Measurements from ENCODE around the gene LIN7A. TPM values are rescaled to one million over a fixed set of nuclear protein-coding genes. Genes with fewer than 3 reads are reported as not detected.

The LIN7A gene
- total and polyA plus RNA-seq, 2 donors (not counting 1 experiment from before 2014, with no cell fraction given): 22.8 to 35.3 TPM

GRCh38 chr12:80838708-80839107 is 99.0 kb downstream of the LIN7A start:
- no peak overlapping the region for H2AFZ ChIP-seq (ENCODE audit: low read length)
- TF ChIP-seq EZH2 (IDR thresholded peaks at IDR 0.05; ENCODE audit: low read length, missing control alignments) (no peak), CTCF (conservative IDR thresholded peaks at IDR 0.05 in 1 of 2, IDR thresholded peaks at IDR 0.05 in 1 of 2; ENCODE audit: low read depth in 1 of 2, low read length in 2 of 2) (no peak)
- peak in 1 of 2 donors; percentile 68 for DNase-seq (ENCODE audit: low read depth in 2 of 2)

GRCh38 chr12:80838024-80838658 is 99.6 kb downstream of the LIN7A start:
- TF ChIP-seq CTCF (conservative IDR thresholded peaks at IDR 0.05 in 1 of 2, IDR thresholded peaks at IDR 0.05 in 1 of 2; ENCODE audit: low read depth in 1 of 2, low read length in 2 of 2): no peak
- TF ChIP-seq EZH2 (IDR thresholded peaks at IDR 0.05; ENCODE audit: low read length, missing control alignments): no peak
- Histone ChIP-seq H2AFZ (ENCODE audit: low read length) (no peak overlapping the region), H3K27ac (ENCODE audit: insufficient read depth, low read length) (no peak overlapping the region), H4K20me1 (ENCODE audit: control insufficient read depth, extremely low read depth, insufficient read depth, low read length) (no peaks in the 10 kb centered on the region), H3K27me3 (ENCODE audit: control insufficient read depth, insufficient read depth, low read length) (no peaks in the 10 kb centered on the region), H3K9me3 (ENCODE audit: control insufficient read depth, insufficient read depth, low read depth, low read length) (no peaks in the 10 kb centered on the region), H3K36me3 (ENCODE audit: control insufficient read depth, insufficient read depth, low read length) (no peaks in the 10 kb centered on the region), H3K9ac (ENCODE audit: insufficient read depth, low read length) (no peak overlapping the region), H3K79me2 (ENCODE audit: control insufficient read depth, insufficient read depth, low read length) (no peaks in the 10 kb centered on the region), H3K4me1 (ENCODE audit: control insufficient read depth, extremely low read depth, insufficient read depth, low read length) (peaks cover 6% of the 10 kb centered on the region), H3K4me2 (ENCODE audit: extremely low read depth, insufficient read depth, low read length) (no peak overlapping the region), H3K4me3 (replicated peaks in 1 of 4; ENCODE audit: control extremely low read depth in 1 of 4, insufficient read depth in 1 of 4, low read depth in 3 of 4, low read length in 4 of 4) (no peak overlapping the region)
- no peak for DNase-seq (ENCODE audit: low read depth in 2 of 2)

More at GRCh38 chr12:80838708-80839107, 99.0 kb downstream of the LIN7A start:
- peaks cover 6% of the 10 kb centered on the region for H3K4me1 ChIP-seq (ENCODE audit: control insufficient read depth, extremely low read depth, insufficient read depth, low read length)
- H3K36me3 ChIP-seq (ENCODE audit: control insufficient read depth, insufficient read depth, low read length): no peaks in the 10 kb centered on the region
- H3K9ac ChIP-seq (ENCODE audit: insufficient read depth, low read length): no peak overlapping the region
- H3K27ac ChIP-seq (ENCODE audit: insufficient read depth, low read length): no peak overlapping the region
- H3K4me2 ChIP-seq (ENCODE audit: extremely low read depth, insufficient read depth, low read length): no peak overlapping the region
- no peaks in the 10 kb centered on the region for H4K20me1 ChIP-seq (ENCODE audit: control insufficient read depth, extremely low read depth, insufficient read depth, low read length)
- H3K9me3 ChIP-seq (ENCODE audit: control insufficient read depth, insufficient read depth, low read depth, low read length): no peaks in the 10 kb centered on the region
- H3K4me3 ChIP-seq (replicated peaks in 1 of 4; ENCODE audit: control extremely low read depth in 1 of 4, insufficient read depth in 1 of 4, low read depth in 3 of 4, low read length in 4 of 4): no peak overlapping the region
- no peaks in the 10 kb centered on the region for H3K79me2 ChIP-seq (ENCODE audit: control insufficient read depth, insufficient read depth, low read length)
- no peaks in the 10 kb centered on the region for H3K27me3 ChIP-seq (ENCODE audit: control insufficient read depth, insufficient read depth, low read length)

GRCh38 chr12:80837342-80837978 is 100.3 kb downstream of the LIN7A start:
- H3K9ac ChIP-seq (ENCODE audit: insufficient read depth, low read length): no peak overlapping the region
- H3K36me3 ChIP-seq (ENCODE audit: control insufficient read depth, insufficient read depth, low read length): no peaks in the 10 kb centered on the region
- peak; percentile 69 to 79 for DNase-seq (ENCODE audit: low read depth in 2 of 2)
- H3K4me2 ChIP-seq (ENCODE audit: extremely low read depth, insufficient read depth, low read length): no peak overlapping the region
- H3K27ac ChIP-seq (ENCODE audit: insufficient read depth, low read length): no peak overlapping the region
- H4K20me1 ChIP-seq (ENCODE audit: control insufficient read depth, extremely low read depth, insufficient read depth, low read length): no peaks in the 10 kb centered on the region
- no peaks in the 10 kb centered on the region for H3K79me2 ChIP-seq (ENCODE audit: control insufficient read depth, insufficient read depth, low read length)
- peak; percentile 94 to 98 for TF ChIP-seq CTCF (conservative IDR thresholded peaks at IDR 0.05 in 1 of 2, IDR thresholded peaks at IDR 0.05 in 1 of 2; ENCODE audit: low read depth in 1 of 2, low read length in 2 of 2)
- TF ChIP-seq EZH2 (IDR thresholded peaks at IDR 0.05; ENCODE audit: low read length, missing control alignments): no peak
- H2AFZ ChIP-seq (ENCODE audit: low read length): no peak overlapping the region
- H3K4me1 ChIP-seq (ENCODE audit: control insufficient read depth, extremely low read depth, insufficient read depth, low read length): peaks cover 6% of the 10 kb centered on the region
- H3K9me3 ChIP-seq (ENCODE audit: control insufficient read depth, insufficient read depth, low read depth, low read length): no peaks in the 10 kb centered on the region
- no peak overlapping the region for H3K4me3 ChIP-seq (replicated peaks in 1 of 4; ENCODE audit: control extremely low read depth in 1 of 4, insufficient read depth in 1 of 4, low read depth in 3 of 4, low read length in 4 of 4)
- no peaks in the 10 kb centered on the region for H3K27me3 ChIP-seq (ENCODE audit: control insufficient read depth, insufficient read depth, low read length)
